GM21526 (cell line): ENCODE measurements around the gene CLDN22.
"Not testable (repeated sequence)": the region's sequence is repeated elsewhere in the genome, so short reads cannot be mapped to it uniquely, and the experiment has no call there.

Source experiments
- ATAC-seq: cut with Tn5 transposase; IDR thresholded peaks from one replicate; pipeline ENCODE4 v1.9.1; 2021; ENCODE audit warnings: moderate library complexity; ENCODE audit not compliant: unreplicated experiment, low FRiP score

CLDN22 gene

DNA sequence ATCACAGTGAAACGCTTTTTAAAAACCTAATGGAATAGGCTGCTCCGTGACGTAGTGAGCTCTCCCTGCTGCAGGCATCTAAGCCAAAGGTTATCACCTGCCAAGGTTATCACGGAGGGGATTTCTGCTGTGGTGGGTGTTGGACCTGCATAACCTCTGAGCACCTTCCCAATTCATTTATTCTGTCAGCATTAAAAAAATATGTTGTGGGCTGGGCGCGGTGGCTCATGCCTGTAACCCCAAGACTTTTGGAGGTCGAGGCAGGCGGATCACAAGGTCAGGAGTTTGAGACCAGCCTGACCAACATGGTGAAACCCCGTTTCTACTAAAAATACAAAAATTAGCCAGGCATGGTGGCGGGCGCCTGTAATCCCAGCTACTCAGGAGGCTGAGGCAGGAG, 4.0 kb upstream of the CLDN22 start:
- not testable (repeated sequence) for ATAC-seq

DNA sequence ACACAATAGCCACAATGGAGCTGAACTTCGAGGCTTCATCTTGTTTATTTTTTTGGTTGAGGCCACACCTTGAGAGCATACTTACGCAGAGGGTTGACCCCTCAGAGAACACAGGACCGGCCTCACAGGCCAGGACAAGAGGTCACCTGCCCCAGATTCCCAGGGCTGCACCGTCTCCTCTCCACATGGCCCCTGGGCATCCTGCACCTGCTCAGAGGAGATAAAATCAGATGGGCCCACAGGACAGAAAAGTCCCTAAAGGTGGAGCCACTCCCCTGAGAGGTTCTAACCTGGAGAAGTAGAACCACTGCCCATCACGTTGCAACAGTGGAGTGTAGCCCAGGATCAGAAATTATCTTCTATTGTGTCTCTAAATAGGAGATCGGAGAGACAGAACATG, 3.2 kb upstream of the CLDN22 start:
- no peak for ATAC-seq

DNA sequence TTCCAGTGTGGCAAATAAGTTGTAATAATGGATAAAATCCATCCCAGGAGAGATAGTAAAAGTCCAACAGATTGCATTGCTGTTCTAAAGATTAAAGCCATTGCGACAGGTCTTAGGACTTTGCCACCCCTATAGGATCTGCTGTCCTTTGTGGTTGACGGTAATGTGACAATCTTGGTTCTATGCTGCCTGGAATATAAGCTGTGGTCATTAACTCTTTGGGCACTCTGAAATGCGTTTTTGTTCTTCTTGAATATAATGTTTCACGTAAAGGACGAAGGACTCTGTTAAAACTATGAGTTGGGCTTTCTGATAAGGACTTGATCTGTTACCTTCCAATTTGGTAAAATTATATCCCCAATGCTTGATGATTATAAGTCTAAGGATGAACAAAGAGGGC, 2.2 kb upstream of the CLDN22 start, which contains the start of gene CLDN24:
Gene CLDN24 (minus strand): TSS at position 101 of the 400 bp plus-strand sequence. CDS start 0 bp downstream, at position 101.
- no peak for ATAC-seq

DNA sequence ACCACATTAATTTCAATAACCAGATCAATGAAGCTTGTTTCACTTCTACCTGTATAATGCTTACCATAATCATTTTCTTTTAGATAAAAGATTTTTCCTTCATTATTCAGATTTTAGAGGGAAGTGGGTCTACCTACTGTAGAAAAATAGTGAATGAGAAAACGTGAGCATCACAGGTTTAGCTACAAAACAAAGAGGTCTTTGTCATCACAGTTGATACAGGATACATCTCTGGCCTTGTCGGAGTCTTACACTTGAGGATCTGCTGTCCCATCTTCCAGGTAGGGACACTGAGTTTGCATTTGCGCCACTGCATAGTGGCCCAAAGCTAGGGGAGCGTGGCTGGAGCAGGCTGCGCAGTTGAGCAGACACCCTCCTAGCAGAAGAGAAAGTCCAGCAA, 1.4 kb upstream of the CLDN22 start:
- ATAC-seq, result no peak

DNA sequence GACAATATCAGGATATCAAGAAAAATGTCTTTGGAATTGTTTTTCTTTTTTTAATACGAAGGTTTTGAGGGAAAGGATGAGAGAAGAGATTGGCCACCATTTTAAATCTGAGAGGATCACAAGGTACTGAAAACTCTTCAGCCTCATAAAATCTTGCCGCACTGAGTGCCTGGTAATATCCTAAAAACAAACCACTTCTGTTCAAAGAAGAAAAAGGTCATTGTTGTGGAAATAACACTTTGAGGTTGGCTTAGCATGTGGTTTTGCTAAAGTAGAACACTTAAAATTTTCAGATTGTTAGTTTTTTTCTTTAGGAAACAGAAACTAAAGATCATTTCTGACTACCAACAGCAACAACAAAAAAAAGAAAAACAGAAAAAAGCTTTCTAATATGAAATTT, 1.0 kb upstream of the CLDN22 start:
- no peak for ATAC-seq

DNA sequence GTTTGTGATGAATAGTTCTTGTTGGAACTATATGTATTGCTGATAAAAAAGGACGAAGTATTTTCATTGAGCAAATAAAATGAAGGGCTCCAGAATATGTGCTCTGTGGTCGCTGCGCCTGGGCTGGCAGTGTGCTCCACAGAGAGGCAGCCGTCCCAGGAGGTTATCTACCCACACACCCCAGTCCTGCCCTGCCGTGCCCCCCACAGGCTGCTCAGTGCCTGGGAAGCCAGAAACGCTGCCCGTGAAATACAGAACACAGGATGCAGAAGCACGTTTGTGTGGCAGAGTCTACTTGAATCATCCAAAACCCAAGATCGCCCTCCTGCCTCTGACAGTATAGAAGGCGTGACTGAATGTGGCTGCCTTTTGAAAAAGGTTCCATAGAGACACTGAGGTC, 1.4 kb downstream of the CLDN22 start:
- no peak for ATAC-seq

DNA sequence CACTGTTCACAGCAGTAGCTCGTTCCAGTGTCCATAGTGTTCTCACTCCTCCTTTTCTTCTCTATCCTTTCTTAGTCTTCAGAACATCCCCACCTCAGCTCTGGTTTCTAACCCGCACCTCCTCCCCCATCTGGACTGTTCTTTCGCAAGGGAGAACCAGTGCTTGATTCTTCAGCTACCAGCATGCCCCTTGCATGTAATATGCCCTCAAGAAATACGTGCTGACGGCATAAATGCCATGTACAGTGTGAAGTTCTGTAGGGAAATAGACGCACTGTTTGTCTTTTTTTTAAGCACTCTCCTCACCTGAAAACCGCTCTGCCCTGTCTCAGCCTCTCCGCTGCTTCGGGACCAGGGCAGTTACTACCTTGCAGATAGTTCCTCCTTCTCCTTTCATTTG, 5.3 kb downstream of the CLDN22 start:
- no peak for ATAC-seq

DNA sequence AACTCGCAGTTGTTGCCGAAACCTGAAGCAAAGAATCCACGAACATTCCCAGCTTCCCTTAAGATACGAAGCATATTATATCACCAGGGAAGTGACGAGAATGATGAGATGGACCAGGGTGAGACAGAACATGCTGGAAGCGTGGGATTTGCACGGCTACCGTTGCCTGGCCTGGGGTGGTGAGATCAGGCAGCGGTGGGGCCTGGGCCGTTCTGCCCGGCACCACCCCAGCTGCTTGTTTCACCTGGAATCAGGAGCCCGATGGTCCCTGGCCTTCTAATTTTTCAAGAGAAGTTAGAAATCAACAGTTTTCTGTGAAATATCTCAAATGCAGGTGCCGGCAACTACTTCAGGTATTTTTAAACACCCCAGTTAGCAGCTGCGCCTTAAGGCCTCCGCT, 5.7 kb downstream of the CLDN22 start:
- ATAC-seq, result no peak

DNA sequence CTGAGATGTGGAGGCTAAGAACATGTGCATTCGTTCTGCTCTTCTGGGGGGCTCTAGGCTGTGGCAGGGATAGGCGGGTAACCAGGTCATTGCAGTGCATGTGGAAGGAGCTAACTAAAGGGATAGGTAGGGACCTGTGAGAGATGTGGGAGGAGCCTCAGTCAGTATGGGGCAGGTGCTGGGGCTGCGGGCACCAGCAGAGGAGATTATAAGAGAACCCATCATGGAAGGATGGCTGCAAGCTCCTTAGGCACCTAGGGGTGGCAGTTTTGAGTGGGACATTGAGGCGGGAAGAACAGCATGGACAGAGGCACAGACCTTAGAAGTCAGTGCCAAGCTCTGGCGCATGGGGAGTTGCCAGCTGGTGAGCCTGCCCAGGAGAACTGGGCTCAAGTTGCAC, 7.2 kb downstream of the CLDN22 start:
- no peak for ATAC-seq

DNA sequence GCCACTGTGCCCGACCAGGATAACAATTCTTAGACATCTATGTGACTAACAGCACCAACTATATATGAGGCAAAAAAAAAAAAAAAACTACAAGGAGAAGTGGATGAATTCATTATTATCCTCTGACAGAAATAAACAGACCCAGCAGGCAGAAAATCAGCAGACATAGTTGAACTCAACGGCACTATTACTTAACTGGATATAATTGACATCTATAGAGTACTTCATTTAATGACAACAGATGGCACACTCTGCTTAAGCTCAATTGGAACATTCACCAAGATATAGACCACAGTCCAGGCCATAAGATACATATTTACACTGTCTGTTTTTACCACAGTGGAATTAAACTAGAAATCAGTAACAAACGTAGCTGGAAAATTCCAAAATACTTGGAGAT, 13.3 kb downstream of the CLDN22 start:
- ATAC-seq, result no peak

DNA sequence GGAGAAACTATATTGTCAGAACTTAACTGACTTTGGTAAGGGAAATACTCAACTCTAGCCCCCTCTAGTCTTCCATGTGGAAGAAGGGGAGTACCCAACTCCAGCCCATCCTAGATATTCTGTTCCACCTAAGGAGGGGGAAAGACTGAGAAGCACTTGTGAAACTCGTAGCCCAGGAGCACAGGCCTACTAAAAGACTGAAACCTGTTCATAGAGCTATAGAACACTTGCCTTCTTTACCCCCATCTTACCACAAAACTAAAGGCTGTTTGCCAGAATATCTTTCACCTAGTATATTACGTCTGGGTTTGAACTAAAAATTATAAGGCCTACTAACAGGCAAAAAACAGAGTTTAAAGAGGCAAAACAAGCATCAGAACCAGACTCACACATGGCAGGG, 15.5 kb downstream of the CLDN22 start:
- peak; percentile 31 for ATAC-seq

DNA sequence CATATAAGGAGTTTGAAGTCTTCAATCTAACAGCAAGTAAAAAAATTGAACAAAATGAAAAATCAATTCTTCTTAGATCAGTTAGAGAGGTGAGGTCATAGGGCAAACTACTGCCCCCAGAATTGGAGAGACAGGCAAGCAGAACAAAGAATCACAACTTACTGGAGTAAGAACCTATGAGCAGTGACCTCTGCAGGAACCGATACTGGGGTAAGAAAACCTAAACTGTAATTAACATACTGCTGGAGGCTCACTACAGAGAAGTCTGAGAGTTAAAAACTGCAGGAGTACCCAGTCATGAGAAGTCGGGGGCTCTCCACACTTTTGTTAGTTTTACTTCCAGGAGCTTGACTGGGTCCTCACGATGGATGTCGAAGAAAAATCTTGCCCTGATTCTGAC, 16.0 kb downstream of the CLDN22 start:
- ATAC-seq, result peak; percentile 76

DNA sequence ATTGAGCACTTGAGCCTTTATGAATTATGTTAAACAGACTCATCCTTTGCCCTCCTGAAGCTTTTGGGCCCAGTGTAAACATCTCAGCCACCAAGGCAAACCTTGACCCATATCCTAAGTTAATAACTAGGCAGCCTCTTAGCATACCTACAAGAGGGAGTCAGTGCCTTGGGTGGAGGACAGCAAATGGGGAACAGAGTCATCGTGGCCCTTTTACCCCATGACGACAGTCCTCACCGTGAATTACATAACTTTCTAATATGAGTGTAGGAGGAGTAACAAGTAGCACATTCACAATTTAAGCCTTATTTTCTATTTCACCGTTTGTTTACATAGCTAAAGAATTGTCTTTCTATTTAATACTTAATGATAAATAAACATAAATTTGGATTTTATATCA, 16.8 kb downstream of the CLDN22 start:
- ATAC-seq, result no peak

DNA sequence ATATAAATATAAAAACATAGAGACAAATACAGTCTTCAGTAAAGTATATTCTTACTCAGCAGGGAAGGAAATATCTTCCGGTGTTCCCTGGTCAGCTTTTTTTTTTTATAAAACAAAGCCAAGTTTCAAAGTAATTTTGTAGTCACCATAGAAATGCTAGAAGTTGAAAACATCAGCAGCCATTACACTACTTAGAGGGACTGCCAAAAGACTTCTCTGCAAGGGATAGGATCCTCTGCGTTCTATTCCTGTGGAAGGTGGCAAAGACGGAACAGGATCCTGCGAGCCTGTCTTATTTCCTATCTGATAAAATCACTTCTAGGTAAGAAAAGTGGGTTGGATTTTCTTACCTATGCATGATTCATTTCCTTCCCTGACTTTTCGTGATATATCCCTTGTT, 19.4 kb downstream of the CLDN22 start:
- no peak for ATAC-seq

DNA sequence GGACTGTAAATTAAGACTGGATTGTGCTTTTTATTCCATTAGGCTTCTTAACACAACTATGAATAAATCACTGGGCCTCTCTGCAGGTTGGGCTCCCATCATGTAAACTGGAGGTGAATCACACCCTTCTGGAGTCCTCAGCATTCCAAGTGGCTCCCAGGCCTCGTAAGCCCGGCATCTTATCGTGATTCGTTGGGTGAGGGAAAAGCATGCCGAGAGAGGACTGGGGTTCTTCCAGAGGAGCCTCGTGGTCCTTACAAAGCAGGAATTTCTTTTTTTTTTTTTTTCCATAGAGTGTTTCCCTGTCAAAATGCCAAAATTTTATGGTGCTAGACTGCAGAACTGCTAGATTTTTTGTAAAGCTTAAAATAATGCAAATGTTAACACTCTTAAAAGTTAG, 20.0 kb downstream of the CLDN22 start:
- ATAC-seq, result no peak

DNA sequence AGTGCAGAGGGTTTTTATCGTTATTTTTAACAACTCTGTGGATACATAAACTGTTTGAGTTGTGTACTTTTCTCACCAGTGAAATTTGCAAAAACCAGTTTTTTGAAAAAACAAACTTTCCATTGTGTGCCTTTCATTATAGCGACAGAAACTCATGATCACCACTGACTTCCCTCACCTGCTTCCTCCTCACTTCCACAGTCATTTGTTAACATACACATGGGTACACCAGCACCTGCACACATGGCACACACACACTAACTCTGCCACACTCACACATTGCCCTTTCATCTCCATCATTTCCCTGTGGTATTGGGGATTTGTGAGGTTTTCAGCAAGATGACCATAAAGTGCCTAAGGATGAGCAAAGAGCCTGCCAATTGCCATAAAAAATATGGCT, 20.6 kb downstream of the CLDN22 start:
- no peak for ATAC-seq

DNA sequence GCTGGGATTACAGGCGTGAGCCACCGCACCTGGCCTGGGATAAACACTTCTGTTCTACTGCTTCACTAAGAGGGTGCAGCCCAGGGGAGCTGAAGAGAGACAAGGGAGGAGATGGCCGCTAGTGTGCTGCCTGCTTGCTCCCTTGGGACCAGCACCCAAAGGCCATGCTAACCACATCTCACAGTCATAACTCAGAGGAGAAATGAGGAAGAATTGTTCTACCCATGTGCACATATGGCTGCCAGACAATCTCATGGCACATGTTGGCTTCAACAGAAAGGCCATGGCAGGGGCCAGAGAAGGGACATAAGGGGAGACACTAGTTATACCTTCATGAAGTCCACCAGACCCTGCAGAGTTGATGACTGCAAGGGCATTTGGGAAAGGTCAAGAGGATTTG, 22.4 kb downstream of the CLDN22 start:
- ATAC-seq, result peak; percentile 62

DNA sequence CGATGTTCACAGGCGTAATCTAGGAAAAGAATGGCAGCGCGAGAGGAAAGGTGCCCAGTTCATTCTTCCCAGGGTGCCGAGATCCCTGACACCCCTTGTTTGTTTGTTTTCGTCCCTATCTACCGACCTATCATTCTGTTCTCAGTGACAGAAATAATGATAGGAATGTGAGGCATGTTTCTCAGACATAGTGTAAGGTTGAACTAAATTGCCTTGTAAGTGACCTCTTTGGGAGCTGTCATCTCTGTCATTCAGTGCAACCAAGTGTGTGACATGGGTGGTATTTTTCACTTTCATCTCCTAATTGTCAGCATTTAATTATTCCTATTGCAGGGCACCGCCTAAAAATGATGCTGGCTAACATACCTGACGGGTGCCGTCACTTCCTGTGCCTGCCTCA, 24.4 kb downstream of the CLDN22 start:
- no peak for ATAC-seq

DNA sequence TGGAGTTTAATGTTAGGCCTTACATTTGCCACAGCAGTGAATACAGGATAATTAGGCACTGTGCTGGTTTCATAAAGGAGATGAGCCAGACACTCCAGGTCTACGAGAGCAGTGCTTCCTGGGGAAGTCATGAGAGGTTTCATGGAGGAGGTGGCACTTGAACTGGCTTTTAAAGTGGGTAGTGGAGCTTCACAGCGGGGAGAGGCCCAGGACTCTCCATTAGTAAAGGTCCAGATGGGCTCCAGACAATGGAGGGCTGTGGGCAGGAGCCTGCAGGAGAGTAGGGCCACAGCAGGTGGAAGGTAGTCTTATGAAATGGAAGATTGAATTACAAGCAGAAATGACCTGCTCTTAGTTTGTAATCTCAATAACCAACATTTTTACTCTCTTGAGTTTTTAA, 29.0 kb downstream of the CLDN22 start:
- ATAC-seq, result no peak

DNA sequence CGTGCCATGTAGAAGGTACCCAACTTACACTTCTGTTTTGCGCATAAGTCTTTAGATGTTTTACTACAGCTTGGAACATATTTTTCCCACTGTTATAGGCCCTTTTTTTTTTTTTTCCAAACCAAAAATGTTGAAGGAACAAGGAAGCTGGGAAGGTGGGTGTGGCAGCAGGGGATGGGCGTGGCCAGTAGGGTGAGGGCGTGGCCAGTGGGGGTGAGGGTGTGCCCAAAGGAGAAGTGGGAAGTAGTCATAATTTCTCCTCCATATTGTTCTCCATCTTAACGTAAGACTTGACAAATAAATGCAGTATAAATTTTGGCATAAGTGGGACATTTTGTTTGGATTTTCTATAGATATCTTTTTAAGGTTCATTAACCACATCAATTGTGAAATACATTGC, 30.4 kb downstream of the CLDN22 start:
- no peak for ATAC-seq

DNA sequence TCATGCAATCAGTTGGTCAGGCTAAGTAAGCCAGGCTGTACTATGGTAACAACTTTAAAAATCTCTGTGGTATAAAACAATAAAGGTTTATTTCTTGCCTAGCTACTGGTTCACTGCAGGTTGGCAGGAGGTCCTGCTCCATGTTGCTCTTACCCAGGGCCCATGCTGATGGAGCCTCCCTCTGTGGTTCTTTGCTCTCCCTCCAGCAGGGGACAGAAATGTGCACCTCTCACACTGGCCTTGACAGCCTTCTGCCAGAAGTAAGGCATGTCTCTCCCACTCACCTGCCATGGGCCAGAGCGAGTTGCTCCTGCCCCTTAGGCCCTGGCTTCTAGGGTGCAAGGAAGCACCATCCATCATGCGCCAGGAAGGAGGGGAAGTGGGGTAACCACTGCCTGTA, 31.1 kb downstream of the CLDN22 start:
- ATAC-seq, result no peak

DNA sequence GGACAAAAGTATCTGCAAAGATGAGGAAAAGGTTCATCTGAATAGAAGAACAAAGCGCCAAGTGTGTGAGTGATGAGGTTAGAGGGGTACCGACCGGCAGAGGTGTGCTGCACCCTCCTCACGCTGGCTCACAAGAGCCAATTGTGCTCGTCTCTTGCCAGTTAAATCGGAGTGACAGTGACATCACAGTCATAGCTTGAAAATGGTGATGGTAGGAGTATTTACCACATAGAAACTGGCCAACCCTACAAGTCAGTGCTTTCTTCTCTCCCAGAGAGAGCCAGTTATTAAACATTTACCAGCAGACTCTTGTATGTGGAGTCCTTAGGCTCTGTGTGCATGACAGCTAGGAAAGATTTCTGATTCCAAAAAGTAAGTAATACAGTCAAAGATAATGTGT, 32.4 kb downstream of the CLDN22 start:
- no peak for ATAC-seq

DNA sequence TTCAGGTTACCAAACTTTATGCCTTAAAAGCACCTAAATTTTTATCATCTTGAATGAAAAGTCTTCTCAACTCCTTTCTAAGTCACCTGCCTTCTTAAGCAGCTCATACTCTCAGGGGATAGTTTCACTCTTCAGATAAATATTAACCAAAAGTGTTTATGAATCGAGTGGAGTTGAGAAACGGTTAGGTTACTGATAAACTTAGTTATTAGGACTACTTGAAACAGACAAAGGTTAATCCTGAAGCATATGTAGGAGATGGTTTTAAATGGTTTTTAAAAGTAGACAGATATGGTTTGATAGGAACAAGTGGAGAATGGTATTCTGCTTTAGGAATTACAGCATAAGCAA, 32.8 kb downstream of the CLDN22 start:
- no peak for ATAC-seq
